ENCODE results near the gene RHBDF2.

Gene RHBDF2

DNA sequence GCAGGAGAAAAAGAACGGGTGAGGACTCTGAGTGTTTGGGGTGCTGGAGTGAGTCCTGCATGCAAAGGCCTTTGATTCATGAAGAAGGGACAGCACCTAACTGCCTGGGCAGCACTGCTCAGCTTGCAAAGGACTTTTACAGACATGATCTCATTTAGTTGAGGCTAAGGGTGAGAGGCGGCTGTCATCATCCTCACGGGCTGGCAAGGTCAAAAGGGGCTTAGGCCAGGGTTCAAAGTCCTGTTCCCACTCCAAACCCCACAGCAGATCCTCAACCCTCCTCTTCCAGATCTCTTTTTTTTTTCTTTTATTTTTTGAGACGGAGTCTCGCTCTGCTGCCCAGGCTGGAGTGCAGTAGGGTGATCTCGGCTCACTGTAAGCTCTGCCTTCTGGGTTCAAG, 4.8 kb downstream of the RHBDF2 start:
- H3K4me1 Mint-ChIP-seq = peaks cover 86% of the 10 kb centered on the region
- CTCF ChIA-PET = no interaction called here
- no peaks in the 10 kb centered on the region for H3K27me3 Mint-ChIP-seq
- H3K9me3 Mint-ChIP-seq = no peaks in the 10 kb centered on the region
- DNase-seq = no peak
- peaks cover 10% of the 10 kb centered on the region for H3K36me3 Mint-ChIP-seq
- H3K4me3 Mint-ChIP-seq = no peak overlapping the region
- H3K27ac Mint-ChIP-seq = peak overlapping the region; percentile 52

- CTCF ChIA-PET = no interaction called here
Observed at GRCh38 chr17:76495663-76496400, 5.4 kb downstream of the RHBDF2 start.

DNA sequence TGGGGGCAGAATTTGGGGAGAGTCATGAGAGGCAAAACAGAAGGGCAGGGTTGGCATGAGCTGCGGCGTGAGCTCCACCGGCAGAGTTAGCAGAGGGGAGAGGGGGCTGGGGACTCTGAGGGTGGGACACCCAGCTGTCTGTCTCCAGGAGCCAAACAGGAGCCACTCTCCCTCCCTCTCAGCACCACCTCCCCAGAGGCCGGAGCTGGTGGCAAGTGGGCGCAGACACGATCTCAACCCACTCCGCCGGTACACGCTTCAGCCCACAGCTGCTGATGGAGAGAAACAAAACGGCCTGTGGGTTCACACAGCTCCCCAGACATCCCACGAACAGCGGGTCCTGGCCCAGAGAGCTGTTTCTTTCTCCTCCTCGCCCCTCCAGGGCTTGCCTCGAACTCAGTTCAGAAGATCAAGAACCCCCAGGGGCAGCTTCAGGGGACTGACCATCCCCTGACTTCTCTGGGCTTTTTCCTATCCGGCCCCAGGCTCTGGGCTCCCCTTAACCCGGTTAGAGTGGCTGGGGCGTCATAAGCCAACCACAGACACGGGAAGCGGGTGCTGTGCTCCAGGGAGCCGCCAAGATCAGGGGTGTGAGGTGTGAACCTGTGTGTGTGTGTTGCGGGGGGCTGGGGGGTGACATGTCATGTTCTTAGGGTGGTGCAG, 7.6 kb downstream of the RHBDF2 start:
- H3K4me1 Mint-ChIP-seq = peaks cover 88% of the 10 kb centered on the region
- peak overlapping the region; percentile 66 for H3K4me3 Mint-ChIP-seq
- H3K27me3 Mint-ChIP-seq = no peaks in the 10 kb centered on the region
- H3K9me3 Mint-ChIP-seq = no peaks in the 10 kb centered on the region
- peaks cover 8% of the 10 kb centered on the region for H3K36me3 Mint-ChIP-seq
- DNase-seq = peak; percentile 47
- CTCF ChIA-PET = interaction anchor here (0.9 to 2.8 kb wide), 6 partner anchors 9 to 85 kb away, joined by 3 to 17 read pairs (median 8); partner anchors contain the start of genes AANAT and UBE2O
- peak overlapping the region; percentile 90 for H3K27ac Mint-ChIP-seq

More at GRCh38 chr17:76495663-76496400, 5.4 kb downstream of the RHBDF2 start:
- peaks cover 10% of the 10 kb centered on the region for H3K36me3 Mint-ChIP-seq
- H3K27ac Mint-ChIP-seq = no peak overlapping the region
- DNase-seq = no peak
- H3K27me3 Mint-ChIP-seq = no peaks in the 10 kb centered on the region
- no peaks in the 10 kb centered on the region for H3K9me3 Mint-ChIP-seq
- peaks cover 90% of the 10 kb centered on the region for H3K4me1 Mint-ChIP-seq
- H3K4me3 Mint-ChIP-seq = no peak overlapping the region

GRCh38 chr17:76492989-76493501, 8.2 kb downstream of the RHBDF2 start:
- Mint-ChIP-seq H3K27me3 (no peaks in the 10 kb centered on the region), H3K9me3 (no peaks in the 10 kb centered on the region), H3K27ac (peak overlapping the region; percentile 90), H3K4me1 (peaks cover 82% of the 10 kb centered on the region), H3K36me3 (peaks cover 8% of the 10 kb centered on the region), H3K4me3 (peak overlapping the region; percentile 66)
- peak; percentile 70 for DNase-seq
- CTCF ChIA-PET = interaction anchor here (0.9 to 2.8 kb wide), 6 partner anchors 9 to 85 kb away, joined by 3 to 17 read pairs (median 8); partner anchors contain the start of genes AANAT and UBE2O

DNA sequence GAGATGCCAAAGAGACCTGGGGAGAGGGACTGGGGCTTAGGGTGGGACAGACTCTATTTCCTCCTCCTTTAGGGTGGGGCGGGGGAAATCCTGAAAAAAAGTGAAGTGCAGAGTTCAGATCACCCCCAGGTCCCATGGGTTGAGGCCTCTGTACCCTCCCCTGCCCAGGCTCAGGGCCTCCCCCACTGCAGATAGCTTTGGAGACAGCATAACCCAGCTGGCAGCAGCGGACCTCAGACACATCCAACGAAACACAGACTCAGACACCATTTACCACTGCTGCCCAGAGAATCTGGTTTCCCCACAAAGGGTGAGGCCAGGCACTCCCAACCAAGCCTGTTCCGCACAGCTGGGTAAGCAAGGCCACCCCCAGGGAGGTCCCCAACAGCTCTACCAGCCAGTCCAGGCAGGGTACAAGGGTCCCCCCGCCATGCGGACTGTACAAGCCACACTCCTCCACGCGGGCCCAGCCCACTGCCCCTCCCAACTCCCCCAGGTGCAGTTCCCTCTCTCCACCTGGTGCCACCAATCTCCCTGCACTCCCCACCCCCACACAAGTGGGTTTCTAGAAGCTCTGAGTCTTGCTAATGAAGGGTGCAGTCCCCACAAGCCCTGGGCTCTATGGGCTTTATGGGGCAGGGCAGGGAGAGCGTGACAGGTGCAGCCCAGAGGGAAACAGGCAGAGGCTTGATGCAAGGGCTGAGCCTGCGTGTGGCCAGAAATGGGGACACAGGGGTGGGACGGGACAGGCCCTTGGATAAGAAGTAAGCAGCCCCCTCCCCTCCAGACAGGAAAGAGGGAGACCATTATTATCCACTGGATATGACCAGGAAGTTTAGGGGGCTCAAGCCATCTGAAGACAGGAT, 8.9 kb downstream of the RHBDF2 start:
- peaks cover 77% of the 10 kb centered on the region for H3K4me1 Mint-ChIP-seq
- DNase-seq = peak; percentile 31
- CTCF ChIA-PET = interaction anchor here (1.1 to 2.8 kb wide), 5 partner anchors 10 to 39 kb away, joined by 3 to 17 read pairs (median 10); partner anchors contain the start of genes AANAT and UBE2O

GRCh38 chr17:76491271-76492122, 9.7 kb downstream of the RHBDF2 start:
- Mint-ChIP-seq H3K9me3 (no peaks in the 10 kb centered on the region), H3K36me3 (peaks cover 3% of the 10 kb centered on the region), H3K4me1 (peaks cover 71% of the 10 kb centered on the region), H3K4me3 (peak overlapping the region; percentile 59), H3K27me3 (no peaks in the 10 kb centered on the region), H3K27ac (peak overlapping the region; percentile 90)
- peak; percentile 34 for DNase-seq
- CTCF ChIA-PET = interaction anchor here (1.0 to 2.8 kb wide), 4 partner anchors 10 to 24 kb away, joined by 3 to 17 read pairs (median 4); partner anchors contain the start of genes AANAT and RHBDF2

More for the DNA sequence above, 8.9 kb downstream of the RHBDF2 start:
- Mint-ChIP-seq H3K36me3 (peaks cover 9% of the 10 kb centered on the region), H3K27ac (peak overlapping the region; percentile 90), H3K27me3 (no peaks in the 10 kb centered on the region), H3K4me3 (peak overlapping the region; percentile 66), H3K9me3 (no peaks in the 10 kb centered on the region)

DNA sequence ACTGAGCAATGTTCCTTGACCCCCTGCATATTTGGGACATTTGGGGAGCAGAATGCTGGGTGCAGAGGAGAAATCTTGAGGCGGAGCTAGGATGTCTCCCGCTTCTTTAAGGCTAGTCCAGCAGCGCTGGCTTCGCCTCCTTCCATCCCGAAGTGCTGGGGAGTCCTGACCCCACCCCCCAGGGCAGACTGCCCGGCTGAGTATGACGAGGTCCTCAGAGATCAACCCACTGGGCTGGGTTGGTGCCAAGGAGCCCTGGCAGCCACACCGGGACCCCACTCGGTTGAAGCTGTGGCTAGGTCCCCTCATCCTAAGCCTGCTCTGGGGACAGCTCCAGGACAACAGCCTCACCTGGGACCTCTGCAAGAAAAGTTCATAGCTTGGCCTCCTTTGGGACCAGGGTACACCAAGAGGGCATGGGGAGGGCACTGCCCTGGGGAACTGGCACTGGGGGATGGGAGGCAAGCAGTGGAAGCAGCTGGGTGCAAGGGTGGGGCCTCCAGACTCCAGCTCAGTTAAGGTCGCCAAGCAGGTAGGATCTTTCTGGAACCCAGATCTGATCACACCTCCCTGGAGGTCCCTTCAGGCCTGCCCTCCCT, 11.0 kb downstream of the RHBDF2 start:
- Mint-ChIP-seq H3K27ac (no peak overlapping the region), H3K4me1 (peaks cover 65% of the 10 kb centered on the region), H3K9me3 (no peaks in the 10 kb centered on the region)

GRCh38 chr17:76487451-76488192, 13.6 kb downstream of the RHBDF2 start:
- Mint-ChIP-seq H3K27me3 (no peaks in the 10 kb centered on the region), H3K4me1 (peaks cover 39% of the 10 kb centered on the region), H3K4me3 (no peak overlapping the region), H3K27ac (no peak overlapping the region), H3K9me3 (no peaks in the 10 kb centered on the region), H3K36me3 (peaks cover 10% of the 10 kb centered on the region)
- no peak for DNase-seq
- CTCF ChIA-PET = no interaction called here

More for the DNA sequence above, 11.0 kb downstream of the RHBDF2 start:
- CTCF ChIA-PET = interaction anchor here (1.0 to 1.6 kb wide), 4 partner anchors 11 to 23 kb away, joined by 3 to 4 read pairs (median 4); partner anchors contain the start of genes AANAT and RHBDF2
- no peak for DNase-seq
- Mint-ChIP-seq H3K27me3 (no peaks in the 10 kb centered on the region), H3K36me3 (peaks cover 3% of the 10 kb centered on the region), H3K4me3 (no peak overlapping the region)

- DNase-seq = no peak
- Mint-ChIP-seq H3K9me3 (no peaks in the 10 kb centered on the region), H3K4me3 (no peak overlapping the region), H3K4me1 (peaks cover 31% of the 10 kb centered on the region), H3K36me3 (peaks cover 13% of the 10 kb centered on the region), H3K27ac (peak overlapping the region; percentile 68), H3K27me3 (no peaks in the 10 kb centered on the region)
- CTCF ChIA-PET = interaction anchor here (0.6 kb wide), 1 partner anchor 649 kb away, joined by 3 read pairs; no protein-coding TSS in a partner anchor
Observed at GRCh38 chr17:76485569-76485968, 15.7 kb downstream of the RHBDF2 start.

DNA sequence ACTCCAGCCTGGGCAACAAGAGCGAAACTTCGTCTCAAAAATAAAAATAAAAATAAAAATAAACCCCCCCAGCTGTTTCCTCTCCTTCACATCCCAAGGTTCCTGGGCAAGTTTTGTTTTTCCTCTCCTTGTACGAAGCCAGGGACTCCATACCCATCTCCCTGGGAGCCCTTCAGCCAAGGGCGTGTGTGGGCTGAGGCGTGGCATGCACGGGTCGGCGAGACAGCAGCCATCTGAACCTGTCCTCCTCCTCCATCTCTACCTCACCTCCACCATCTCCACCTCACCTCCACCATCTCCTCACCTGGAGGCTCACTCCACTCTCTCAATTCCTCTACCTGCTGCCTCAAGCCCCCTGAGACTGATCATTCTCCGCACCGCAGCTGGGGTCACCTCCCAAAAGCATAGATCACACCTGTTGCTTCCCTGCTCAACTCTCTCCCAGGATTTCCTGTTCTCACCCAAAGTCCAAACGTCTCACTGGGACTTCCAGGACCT, 16.9 kb downstream of the RHBDF2 start:
- H3K27me3 Mint-ChIP-seq = no peaks in the 10 kb centered on the region
- no peak for DNase-seq
- H3K4me3 Mint-ChIP-seq = no peak overlapping the region
- CTCF ChIA-PET = interaction anchor here (0.7 kb wide), 1 partner anchor 17 kb away, joined by 4 read pairs; the partner anchor contains the start of gene AANAT
- no peak overlapping the region for H3K27ac Mint-ChIP-seq
- H3K4me1 Mint-ChIP-seq = peaks cover 21% of the 10 kb centered on the region
- peaks cover 17% of the 10 kb centered on the region for H3K36me3 Mint-ChIP-seq
- no peaks in the 10 kb centered on the region for H3K9me3 Mint-ChIP-seq

DNA sequence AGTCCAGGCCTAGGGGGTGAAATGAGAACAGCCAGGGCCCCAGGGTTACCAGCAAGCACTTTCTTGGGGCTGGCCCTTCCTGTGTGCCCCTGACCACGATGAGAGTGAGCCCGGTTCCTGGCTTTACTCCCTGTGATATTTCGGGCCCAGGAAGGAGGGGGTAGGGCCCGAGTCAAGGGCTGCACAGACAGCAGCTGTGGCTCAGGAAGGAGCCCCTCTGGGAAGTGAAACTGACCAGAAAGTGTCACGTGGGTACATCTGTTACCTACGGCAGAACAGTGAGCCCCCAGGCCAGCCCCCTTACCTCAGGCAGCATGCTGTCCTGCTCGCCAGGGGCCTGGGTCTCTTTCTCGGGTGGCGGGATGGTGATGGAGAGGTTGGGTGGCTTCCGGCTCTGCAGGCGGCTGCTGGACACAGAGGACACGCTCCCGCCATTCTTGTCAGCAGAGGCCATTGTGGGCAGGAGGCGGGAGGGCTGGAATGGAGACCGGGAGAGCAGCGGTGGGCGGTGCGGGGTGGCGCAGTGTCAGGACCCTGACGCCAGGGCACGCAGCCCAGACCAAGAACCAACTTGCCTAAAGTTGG, 20.1 kb downstream of the RHBDF2 start:
- Mint-ChIP-seq H3K27me3 (no peaks in the 10 kb centered on the region), H3K36me3 (peaks cover 14% of the 10 kb centered on the region), H3K4me1 (peaks cover 13% of the 10 kb centered on the region), H3K4me3 (no peak overlapping the region), H3K27ac (no peak overlapping the region), H3K9me3 (no peaks in the 10 kb centered on the region)
- CTCF ChIA-PET = no interaction called here
- DNase-seq = no peak

- H3K4me1 Mint-ChIP-seq = peaks cover 13% of the 10 kb centered on the region
- H3K9me3 Mint-ChIP-seq = no peaks in the 10 kb centered on the region
- H3K4me3 Mint-ChIP-seq = no peak overlapping the region
- peaks cover 14% of the 10 kb centered on the region for H3K36me3 Mint-ChIP-seq
- H3K27ac Mint-ChIP-seq = no peak overlapping the region
- H3K27me3 Mint-ChIP-seq = no peaks in the 10 kb centered on the region
- no peak for DNase-seq
- CTCF ChIA-PET = no interaction called here
Observed at GRCh38 chr17:76480632-76481031, 20.6 kb downstream of the RHBDF2 start.

Measured in activated naive CD4-positive, alpha-beta T cell treated with anti-CD3 and anti-CD28 coated beads, Interleukin-2, amount 10 ng/mL, durations not matched to agents 7 days and 5 days (primary cell).